Measurements from ENCODE around the gene ADAMTS18.

Gene ADAMTS18

GRCh38 chr16:77327717-77328116, 107.1 kb downstream of the ADAMTS18 start:
- DNase-seq (ENCODE audit: low spot score): no peak

- no peak for DNase-seq (ENCODE audit: low spot score)
These were observed 110.1 kb downstream of the ADAMTS18 start for GRCh38 chr16:77324729-77325128.

- no peak for DNase-seq (ENCODE audit: low spot score)
These were observed 111.1 kb downstream of the ADAMTS18 start for GRCh38 chr16:77323695-77324094.

- no peak for DNase-seq (ENCODE audit: low spot score)
These were observed 112.1 kb downstream of the ADAMTS18 start for GRCh38 chr16:77322757-77323156.

GRCh38 chr16:77317059-77317458, 117.8 kb downstream of the ADAMTS18 start:
- no peak for DNase-seq (ENCODE audit: low spot score)

- no peak for DNase-seq (ENCODE audit: low spot score)
These were observed 124.0 kb downstream of the ADAMTS18 start for GRCh38 chr16:77310877-77311276.

- DNase-seq (ENCODE audit: low spot score): peak; percentile 28
These were observed 126.7 kb downstream of the ADAMTS18 start for GRCh38 chr16:77308163-77308561.

- DNase-seq (ENCODE audit: low spot score): no peak
These were observed 127.2 kb downstream of the ADAMTS18 start for GRCh38 chr16:77307426-77308162.

GRCh38 chr16:77306075-77306474, 128.8 kb downstream of the ADAMTS18 start:
- DNase-seq (ENCODE audit: low spot score): no peak

GRCh38 chr16:77304877-77305276, 130.0 kb downstream of the ADAMTS18 start:
- DNase-seq (ENCODE audit: low spot score): no peak

GRCh38 chr16:77304134-77304533, 130.7 kb downstream of the ADAMTS18 start:
- DNase-seq (ENCODE audit: low spot score): no peak

- DNase-seq (ENCODE audit: low spot score): no peak
These were observed 132.2 kb downstream of the ADAMTS18 start for GRCh38 chr16:77302674-77303073.

- DNase-seq (ENCODE audit: low spot score): no peak
These were observed 132.6 kb downstream of the ADAMTS18 start for GRCh38 chr16:77302249-77302648.

GRCh38 chr16:77300256-77300655, 134.6 kb downstream of the ADAMTS18 start:
- DNase-seq (ENCODE audit: low spot score): no peak

- DNase-seq (ENCODE audit: low spot score): no peak
These were observed 135.4 kb downstream of the ADAMTS18 start for GRCh38 chr16:77299395-77299794.

- DNase-seq (ENCODE audit: low spot score): peak; percentile 8
These were observed 136.1 kb downstream of the ADAMTS18 start for GRCh38 chr16:77298418-77299360.

- no peak for DNase-seq (ENCODE audit: low spot score)
These were observed 136.8 kb downstream of the ADAMTS18 start for GRCh38 chr16:77297996-77298395.

- no peak for DNase-seq (ENCODE audit: low spot score)
These were observed 138.9 kb downstream of the ADAMTS18 start for GRCh38 chr16:77295896-77296295.

- no peak for DNase-seq (ENCODE audit: low spot score)
These were observed 144.3 kb downstream of the ADAMTS18 start for GRCh38 chr16:77290451-77291115.

GRCh38 chr16:77289331-77289809, 145.5 kb downstream of the ADAMTS18 start:
- peak; percentile 21 for DNase-seq (ENCODE audit: low spot score)

GRCh38 chr16:77288222-77288621, 146.6 kb downstream of the ADAMTS18 start:
- no peak for DNase-seq (ENCODE audit: low spot score)

GRCh38 chr16:77285676-77286075, 149.2 kb downstream of the ADAMTS18 start:
- no peak for DNase-seq (ENCODE audit: low spot score)
